Measurements from ENCODE around the gene TNFAIP6.

TNFAIP6 gene

DNA sequence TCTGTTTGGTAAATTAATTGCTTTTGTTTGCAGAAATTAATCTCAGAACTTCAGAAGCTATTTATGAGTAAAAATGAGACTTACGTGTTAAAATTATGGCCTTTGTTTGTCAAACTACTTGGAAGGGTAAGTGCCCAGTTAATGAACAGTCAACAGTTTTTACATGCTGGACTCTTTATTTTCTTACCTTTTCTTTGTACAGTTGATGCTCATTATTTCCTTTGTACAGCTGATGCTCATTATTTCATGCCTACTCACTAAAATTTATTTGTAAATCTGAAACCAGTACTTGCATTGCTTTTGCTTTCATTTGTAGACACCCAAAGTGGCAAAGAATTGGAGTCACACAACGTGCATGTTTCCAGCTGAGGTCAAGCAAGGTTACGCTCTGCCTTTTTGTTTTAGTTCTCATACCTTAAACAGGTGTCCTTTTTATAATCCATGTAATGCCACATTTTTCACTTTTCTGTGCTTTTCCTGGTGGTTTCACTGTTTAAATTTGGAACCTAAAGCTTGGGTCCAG, 65.6 kb downstream of the TNFAIP6 start:
- DNase-seq = no peak

- DNase-seq = no peak
Measured at GRCh38 chr2:151423760-151424159, 66.4 kb downstream of the TNFAIP6 start.

Measured in stimulated activated CD4-positive, alpha-beta T cell treated with anti-CD3 and anti-CD28 coated beads, Interleukin-1b, Interleukin-23, amount 100 ng/mL, for 48 hours (primary cell).